A673 (cell line): ENCODE results near the gene RELN.
"Not testable (repeated sequence)": the region's sequence is repeated elsewhere in the genome, so short reads cannot be mapped to it uniquely, and the experiment has no call there.

Experiments
- EZH2 ChIP-seq: fragments of 200-600 bp; sonication (generic); IDR thresholded peaks from 2 replicates; pipeline ENCODE4 v1.6.1; 2017; ENCODE audit warnings: borderline replicate concordance, low read depth, mild to moderate bottlenecking, mixed read lengths, antibody characterized with exemption, low read length; ENCODE audit not compliant: poor library complexity, severe bottlenecking
- TF ChIP-seq, protein P1 (sequence below): fragments of 300-800, 200-600 bp; sonication (generic); conservative IDR thresholded peaks from 2 replicates; pipeline ENCODE4 v1.5.1; 2017; ENCODE audit warnings: low read depth, mild to moderate bottlenecking, antibody characterized with exemption, low read length, moderate library complexity, mixed read lengths

GRCh38 chr7:103911015-103911414 is 78.4 kb downstream of the RELN start:
- TF ChIP-seq, protein P1, sequence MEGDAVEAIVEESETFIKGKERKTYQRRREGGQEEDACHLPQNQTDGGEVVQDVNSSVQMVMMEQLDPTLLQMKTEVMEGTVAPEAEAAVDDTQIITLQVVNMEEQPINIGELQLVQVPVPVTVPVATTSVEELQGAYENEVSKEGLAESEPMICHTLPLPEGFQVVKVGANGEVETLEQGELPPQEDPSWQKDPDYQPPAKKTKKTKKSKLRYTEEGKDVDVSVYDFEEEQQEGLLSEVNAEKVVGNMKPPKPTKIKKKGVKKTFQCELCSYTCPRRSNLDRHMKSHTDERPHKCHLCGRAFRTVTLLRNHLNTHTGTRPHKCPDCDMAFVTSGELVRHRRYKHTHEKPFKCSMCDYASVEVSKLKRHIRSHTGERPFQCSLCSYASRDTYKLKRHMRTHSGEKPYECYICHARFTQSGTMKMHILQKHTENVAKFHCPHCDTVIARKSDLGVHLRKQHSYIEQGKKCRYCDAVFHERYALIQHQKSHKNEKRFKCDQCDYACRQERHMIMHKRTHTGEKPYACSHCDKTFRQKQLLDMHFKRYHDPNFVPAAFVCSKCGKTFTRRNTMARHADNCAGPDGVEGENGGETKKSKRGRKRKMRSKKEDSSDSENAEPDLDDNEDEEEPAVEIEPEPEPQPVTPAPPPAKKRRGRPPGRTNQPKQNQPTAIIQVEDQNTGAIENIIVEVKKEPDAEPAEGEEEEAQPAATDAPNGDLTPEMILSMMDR, result not testable (repeated sequence)
- TF ChIP-seq EZH2, result not testable (repeated sequence)
